Globus pallidus (tissue), 1 donor: Measurements from ENCODE around the gene KCNMA1.

Experiments
- DNase-seq: peaks from one replicate; pipeline ENCODE4 v3.0.0-alpha.2; 2015; ENCODE audit warnings: low spot score

The KCNMA1 gene

GRCh38 chr10:76887223-76888010 is 750.2 kb downstream of the KCNMA1 start:
- no peak for DNase-seq

GRCh38 chr10:76885816-76886215 is 751.8 kb downstream of the KCNMA1 start:
- no peak for DNase-seq

- no peak for DNase-seq
These were observed 752.8 kb downstream of the KCNMA1 start for GRCh38 chr10:76884673-76885275.

GRCh38 chr10:76883596-76883995 is 754.0 kb downstream of the KCNMA1 start:
- DNase-seq = no peak

- DNase-seq = no peak
These were observed 754.8 kb downstream of the KCNMA1 start for GRCh38 chr10:76882796-76883195.

- no peak for DNase-seq
These were observed 755.4 kb downstream of the KCNMA1 start for GRCh38 chr10:76882245-76882644.

- no peak for DNase-seq
These were observed 756.0 kb downstream of the KCNMA1 start for GRCh38 chr10:76881477-76882220.

- no peak for DNase-seq
These were observed 756.7 kb downstream of the KCNMA1 start for GRCh38 chr10:76880931-76881330.

- DNase-seq = no peak
These were observed 758.3 kb downstream of the KCNMA1 start for GRCh38 chr10:76879116-76879913.

- no peak for DNase-seq
These were observed 759.1 kb downstream of the KCNMA1 start for GRCh38 chr10:76878514-76878913.

- no peak for DNase-seq
These were observed 762.7 kb downstream of the KCNMA1 start for GRCh38 chr10:76874896-76875295.

GRCh38 chr10:76874176-76874575 is 763.4 kb downstream of the KCNMA1 start:
- DNase-seq = no peak

GRCh38 chr10:76871697-76872295 is 765.8 kb downstream of the KCNMA1 start:
- DNase-seq = no peak

GRCh38 chr10:76869931-76870330 is 767.7 kb downstream of the KCNMA1 start:
- no peak for DNase-seq

- no peak for DNase-seq
These were observed 769.3 kb downstream of the KCNMA1 start for GRCh38 chr10:76868098-76868977.

- DNase-seq = no peak
These were observed 770.6 kb downstream of the KCNMA1 start for GRCh38 chr10:76866841-76867586.

- no peak for DNase-seq
These were observed 772.7 kb downstream of the KCNMA1 start for GRCh38 chr10:76864922-76865321.

GRCh38 chr10:76858721-76859120 is 778.9 kb downstream of the KCNMA1 start:
- DNase-seq = no peak

GRCh38 chr10:76840802-76841201 is 796.8 kb downstream of the KCNMA1 start:
- no peak for DNase-seq

GRCh38 chr10:76839276-76839675 is 798.3 kb downstream of the KCNMA1 start:
- DNase-seq = no peak
